Stimulated activated CD4-positive, alpha-beta T cell treated with anti-CD3 and anti-CD28 coated beads, Interleukin-1b, Interleukin-23, amount 100 ng/mL, for 24 hours (primary cell): ENCODE results near the gene PLEKHD1.

ENCODE experiments used
- DNase-seq, 4 experiments: peaks; one replicate each; pipeline ENCODE4 v3.0.0-alpha.2; 2020; ENCODE audit warnings: low read depth in 4 of 4, low spot score in 1 of 4

Gene PLEKHD1

GRCh38 chr14:69518289-69519101 lies 34.0 kb downstream of the PLEKHD1 start:
- DNase-seq = no peak

GRCh38 chr14:69519204-69520100 lies 34.9 kb downstream of the PLEKHD1 start:
- DNase-seq = no peak

GRCh38 chr14:69522026-69522425 lies 37.5 kb downstream of the PLEKHD1 start:
- no peak for DNase-seq

- DNase-seq = no peak
Measured at GRCh38 chr14:69525896-69526295, 41.4 kb downstream of the PLEKHD1 start.

- no peak for DNase-seq
Measured at GRCh38 chr14:69527635-69528034, 43.1 kb downstream of the PLEKHD1 start.

- DNase-seq = no peak
Measured at GRCh38 chr14:69528143-69528542, 43.6 kb downstream of the PLEKHD1 start.

- DNase-seq = no peak
Measured at GRCh38 chr14:69528930-69529329, 44.4 kb downstream of the PLEKHD1 start.

- no peak for DNase-seq
Measured at GRCh38 chr14:69529563-69529962, 45.0 kb downstream of the PLEKHD1 start.

- no peak for DNase-seq
Measured at GRCh38 chr14:69530095-69530494, 45.6 kb downstream of the PLEKHD1 start.

GRCh38 chr14:69531135-69531534 lies 46.6 kb downstream of the PLEKHD1 start:
- no peak for DNase-seq

- DNase-seq = no peak
Measured at GRCh38 chr14:69532561-69533340, 48.2 kb downstream of the PLEKHD1 start.

- no peak for DNase-seq
Measured at GRCh38 chr14:69535230-69535848, 50.8 kb downstream of the PLEKHD1 start.

- DNase-seq = no peak
Measured at GRCh38 chr14:69536971-69537370, 52.4 kb downstream of the PLEKHD1 start.

- no peak for DNase-seq
Measured at GRCh38 chr14:69537900-69538299, 53.4 kb downstream of the PLEKHD1 start.

GRCh38 chr14:69538766-69539165 lies 54.2 kb downstream of the PLEKHD1 start:
- DNase-seq = no peak

- no peak for DNase-seq
Measured at GRCh38 chr14:69539631-69540410, 55.3 kb downstream of the PLEKHD1 start.

GRCh38 chr14:69540654-69541335 lies 56.3 kb downstream of the PLEKHD1 start:
- DNase-seq = no peak

- no peak for DNase-seq
Measured at GRCh38 chr14:69542311-69542710, 57.8 kb downstream of the PLEKHD1 start.

- peak in 1 of 4 experiments; percentile 7 for DNase-seq
Measured at GRCh38 chr14:69543341-69544115, 59.0 kb downstream of the PLEKHD1 start.
